ENCODE results near the gene SRSF9. TPM values are rescaled to one million over a fixed set of nuclear protein-coding genes. Genes with fewer than 3 reads are reported as not detected.
A peak's percentile ranks its signal among the peaks of the same experiment; 100 is the strongest.

The SRSF9 gene
- total and polyA plus RNA-seq, 2 of the 13 experiments (the other 11 are each of a cell fraction or from before 2014, with no cell fraction given): 125 to 144 TPM

DNA sequence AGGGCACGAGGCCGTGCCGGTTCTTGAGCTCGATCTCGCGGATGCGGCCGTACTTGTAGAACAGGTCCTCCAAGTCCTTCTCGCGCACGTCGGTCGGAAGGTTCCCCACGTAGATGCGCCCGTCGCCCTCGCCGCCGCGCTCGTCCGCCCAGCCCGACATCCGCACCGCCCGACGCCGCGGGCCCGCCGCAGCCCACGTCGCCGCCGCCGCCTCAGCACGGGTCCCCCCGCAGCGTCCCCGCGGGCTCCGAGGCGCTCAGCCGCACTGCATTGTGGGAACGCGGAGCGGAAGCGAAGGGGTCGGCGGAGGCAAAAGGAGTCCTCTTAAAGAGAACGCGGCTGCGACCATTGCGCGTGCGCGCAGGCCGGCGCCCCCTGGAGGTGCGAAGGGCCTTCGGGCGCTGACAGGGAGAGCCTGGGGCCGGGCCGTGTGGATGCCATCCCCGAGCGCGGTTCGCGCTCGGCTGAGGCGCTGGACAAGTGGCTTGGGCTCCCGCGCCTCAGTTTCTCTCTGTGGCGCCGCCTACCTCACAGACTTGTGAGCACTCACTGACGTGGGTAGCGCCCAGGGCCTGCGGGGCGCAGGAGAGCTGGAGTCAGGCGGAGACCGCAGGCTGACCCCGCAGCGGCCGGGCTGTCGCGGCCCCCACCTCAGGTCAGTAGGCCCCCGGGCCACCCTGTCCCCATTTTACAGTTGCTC lies at the start of gene SRSF9 (continued):
- TF ChIP-seq, protein P1, sequence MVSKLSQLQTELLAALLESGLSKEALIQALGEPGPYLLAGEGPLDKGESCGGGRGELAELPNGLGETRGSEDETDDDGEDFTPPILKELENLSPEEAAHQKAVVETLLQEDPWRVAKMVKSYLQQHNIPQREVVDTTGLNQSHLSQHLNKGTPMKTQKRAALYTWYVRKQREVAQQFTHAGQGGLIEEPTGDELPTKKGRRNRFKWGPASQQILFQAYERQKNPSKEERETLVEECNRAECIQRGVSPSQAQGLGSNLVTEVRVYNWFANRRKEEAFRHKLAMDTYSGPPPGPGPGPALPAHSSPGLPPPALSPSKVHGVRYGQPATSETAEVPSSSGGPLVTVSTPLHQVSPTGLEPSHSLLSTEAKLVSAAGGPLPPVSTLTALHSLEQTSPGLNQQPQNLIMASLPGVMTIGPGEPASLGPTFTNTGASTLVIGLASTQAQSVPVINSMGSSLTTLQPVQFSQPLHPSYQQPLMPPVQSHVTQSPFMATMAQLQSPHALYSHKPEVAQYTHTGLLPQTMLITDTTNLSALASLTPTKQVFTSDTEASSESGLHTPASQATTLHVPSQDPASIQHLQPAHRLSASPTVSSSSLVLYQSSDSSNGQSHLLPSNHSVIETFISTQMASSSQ (IDR thresholded peaks at IDR 0.05; ENCODE audit: low read depth): no peak
- TF ChIP-seq, protein P1 (CRISPR knock-in tag; IDR thresholded peaks at IDR 0.05; ENCODE audit: borderline replicate concordance): no peak; the same call in 1 of the 2 replicates
- TF ChIP-seq ZC3H13 (CRISPR knock-in tag; IDR thresholded peaks at IDR 0.05) (no peak; the same call in 1 of the 2 replicates), PCBP1 (IDR thresholded peaks at IDR 0.05; ENCODE audit: borderline replicate concordance, low read depth, low read length) (no peak), ATF1 (CRISPR knock-in tag; IDR thresholded peaks at IDR 0.05) (no peak), ZNF549 (CRISPR knock-in tag; IDR thresholded peaks at IDR 0.05) (no peak), CREM (IDR thresholded peaks at IDR 0.05) (no peak), CREM (CRISPR knock-in tag; IDR thresholded peaks at IDR 0.05) (no peak), JUNB (CRISPR knock-in tag; IDR thresholded peaks at IDR 0.05; ENCODE audit: borderline replicate concordance) (no peak), ZNF205 (CRISPR knock-in tag; IDR thresholded peaks at IDR 0.05) (peak; percentile 33; the same call in 1 of the 2 replicates), ZBTB20 (CRISPR knock-in tag; IDR thresholded peaks at IDR 0.05; ENCODE audit: borderline replicate concordance, low read depth) (no peak), CC2D1A (CRISPR knock-in tag; IDR thresholded peaks at IDR 0.05) (no peak), TMF1 (CRISPR knock-in tag; IDR thresholded peaks at IDR 0.05; ENCODE audit: low read depth) (0 out of 2 replicates have a peak, but pooled peaks have one; percentile 87), ELF1 (CRISPR knock-in tag; IDR thresholded peaks at IDR 0.05) (peak; percentile 88), ZNF34 (CRISPR knock-in tag; IDR thresholded peaks at IDR 0.05; ENCODE audit: borderline replicate concordance) (no peak), ZNF383 (CRISPR knock-in tag; IDR thresholded peaks at IDR 0.05; ENCODE audit: borderline replicate concordance) (no peak), REPIN1 (CRISPR knock-in tag; IDR thresholded peaks at IDR 0.05; ENCODE audit: borderline replicate concordance, low read depth) (peak; percentile 52; the same call in 1 of the 2 replicates), YEATS2 (CRISPR knock-in tag; IDR thresholded peaks at IDR 0.05; ENCODE audit: borderline replicate concordance) (peak; percentile 72)
- TF ChIP-seq, protein P2, sequence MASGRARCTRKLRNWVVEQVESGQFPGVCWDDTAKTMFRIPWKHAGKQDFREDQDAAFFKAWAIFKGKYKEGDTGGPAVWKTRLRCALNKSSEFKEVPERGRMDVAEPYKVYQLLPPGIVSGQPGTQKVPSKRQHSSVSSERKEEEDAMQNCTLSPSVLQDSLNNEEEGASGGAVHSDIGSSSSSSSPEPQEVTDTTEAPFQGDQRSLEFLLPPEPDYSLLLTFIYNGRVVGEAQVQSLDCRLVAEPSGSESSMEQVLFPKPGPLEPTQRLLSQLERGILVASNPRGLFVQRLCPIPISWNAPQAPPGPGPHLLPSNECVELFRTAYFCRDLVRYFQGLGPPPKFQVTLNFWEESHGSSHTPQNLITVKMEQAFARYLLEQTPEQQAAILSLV (CRISPR knock-in tag; IDR thresholded peaks at IDR 0.05; ENCODE audit: borderline replicate concordance): peak; percentile 29; the same call in 1 of the 2 replicates
- TF ChIP-seq, protein P3, sequence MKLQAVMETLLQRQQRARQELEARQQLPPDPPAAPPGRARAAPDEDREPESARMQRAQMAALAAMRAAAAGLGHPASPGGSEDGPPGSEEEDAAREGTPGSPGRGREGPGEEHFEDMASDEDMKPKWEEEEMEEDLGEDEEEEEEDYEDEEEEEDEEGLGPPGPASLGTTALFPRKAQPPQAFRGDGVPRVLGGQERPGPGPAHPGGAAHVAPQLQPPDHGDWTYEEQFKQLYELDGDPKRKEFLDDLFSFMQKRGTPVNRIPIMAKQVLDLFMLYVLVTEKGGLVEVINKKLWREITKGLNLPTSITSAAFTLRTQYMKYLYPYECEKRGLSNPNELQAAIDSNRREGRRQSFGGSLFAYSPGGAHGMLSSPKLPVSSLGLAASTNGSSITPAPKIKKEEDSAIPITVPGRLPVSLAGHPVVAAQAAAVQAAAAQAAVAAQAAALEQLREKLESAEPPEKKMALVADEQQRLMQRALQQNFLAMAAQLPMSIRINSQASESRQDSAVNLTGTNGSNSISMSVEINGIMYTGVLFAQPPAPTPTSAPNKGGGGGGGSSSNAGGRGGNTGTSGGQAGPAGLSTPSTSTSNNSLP (IDR thresholded peaks at IDR 0.05; ENCODE audit: low read depth, low read length): peak; percentile 31; the same call in 1 of the 2 replicates
- TF ChIP-seq, protein P4, sequence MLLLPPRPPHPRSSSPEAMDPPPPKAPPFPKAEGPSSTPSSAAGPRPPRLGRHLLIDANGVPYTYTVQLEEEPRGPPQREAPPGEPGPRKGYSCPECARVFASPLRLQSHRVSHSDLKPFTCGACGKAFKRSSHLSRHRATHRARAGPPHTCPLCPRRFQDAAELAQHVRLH (CRISPR knock-in tag; IDR thresholded peaks at IDR 0.05; ENCODE audit: borderline replicate concordance, low read depth): peak; percentile 92
- TF ChIP-seq, protein P5, sequence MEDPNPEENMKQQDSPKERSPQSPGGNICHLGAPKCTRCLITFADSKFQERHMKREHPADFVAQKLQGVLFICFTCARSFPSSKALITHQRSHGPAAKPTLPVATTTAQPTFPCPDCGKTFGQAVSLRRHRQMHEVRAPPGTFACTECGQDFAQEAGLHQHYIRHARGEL (CRISPR knock-in tag; IDR thresholded peaks at IDR 0.05): no peak

Measured in HepG2 (cell line).